ENCODE results near the gene METTL21A.
A peak's percentile ranks its signal among the peaks of the same experiment; 100 is the strongest.

Gene METTL21A

DNA sequence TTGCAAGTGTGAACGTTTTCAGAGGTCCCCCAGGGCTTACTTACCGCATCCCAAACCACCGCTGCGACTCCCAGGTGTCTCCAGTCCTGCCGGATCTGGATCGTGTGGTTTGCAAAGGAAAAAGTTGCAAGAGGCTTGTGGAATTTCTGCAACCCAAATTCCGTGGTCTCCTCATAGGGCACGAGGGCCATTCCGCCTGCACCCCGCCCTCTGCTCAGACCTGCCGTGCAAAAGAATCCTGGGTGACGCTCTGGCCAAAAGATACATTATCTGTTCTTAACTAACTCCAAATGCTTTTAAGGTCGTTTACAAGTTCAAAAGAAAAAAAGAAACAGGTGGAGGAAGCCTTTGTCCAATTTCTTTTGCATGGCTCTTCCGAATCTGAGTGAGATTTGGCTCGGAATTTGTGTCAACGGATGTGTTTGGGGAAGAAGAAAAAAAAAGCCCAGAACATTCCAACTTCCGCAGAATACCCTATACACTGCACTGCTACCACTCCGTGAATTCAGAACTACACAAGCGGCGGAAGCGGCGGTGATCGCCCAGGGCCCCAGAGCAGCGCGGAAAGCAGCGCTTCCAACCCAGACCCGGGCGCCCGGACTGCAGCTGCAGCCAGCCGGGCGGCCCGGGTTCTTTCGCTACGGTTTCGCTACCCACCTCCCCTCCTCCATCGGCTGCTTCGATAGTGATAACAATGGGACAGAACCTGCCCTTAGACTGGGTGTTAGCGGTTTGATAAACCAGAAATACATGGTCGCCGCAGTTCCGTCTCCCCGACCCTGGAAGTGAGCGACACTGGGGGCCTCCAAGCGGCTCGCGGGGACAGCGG is 795 bp downstream of the METTL21A start:
- DNase-seq (ENCODE audit: low read depth in 3 of 3) = peak; percentile 28 to 48 (median 46)

DNA sequence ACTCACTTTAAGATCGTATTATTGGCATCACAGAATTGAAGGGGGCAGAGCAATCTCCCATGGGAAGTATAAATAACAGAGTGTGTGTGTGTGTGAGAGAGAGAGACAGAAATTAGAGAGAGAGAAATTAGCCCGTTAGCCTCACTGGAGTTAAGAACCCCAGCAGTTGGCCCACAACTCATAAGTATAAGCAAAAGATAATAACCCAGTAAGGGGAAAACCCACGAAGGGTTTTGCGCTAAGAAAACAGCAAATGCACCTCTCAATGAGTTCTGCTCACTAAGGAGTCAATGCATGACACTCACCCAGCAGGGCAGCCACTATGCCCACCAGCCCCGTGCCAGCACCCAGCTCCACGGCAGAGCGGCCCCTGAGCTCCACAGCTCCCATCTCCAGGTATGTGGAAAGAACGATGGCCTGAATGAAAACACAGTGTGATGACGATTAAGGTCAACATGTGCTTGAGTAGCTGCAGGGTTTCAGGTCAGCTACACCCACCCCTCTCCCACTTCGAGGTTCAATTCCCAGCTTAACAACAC is 3.6 kb downstream of the METTL21A start:
- DNase-seq (ENCODE audit: low read depth in 3 of 3) = no peak

DNA sequence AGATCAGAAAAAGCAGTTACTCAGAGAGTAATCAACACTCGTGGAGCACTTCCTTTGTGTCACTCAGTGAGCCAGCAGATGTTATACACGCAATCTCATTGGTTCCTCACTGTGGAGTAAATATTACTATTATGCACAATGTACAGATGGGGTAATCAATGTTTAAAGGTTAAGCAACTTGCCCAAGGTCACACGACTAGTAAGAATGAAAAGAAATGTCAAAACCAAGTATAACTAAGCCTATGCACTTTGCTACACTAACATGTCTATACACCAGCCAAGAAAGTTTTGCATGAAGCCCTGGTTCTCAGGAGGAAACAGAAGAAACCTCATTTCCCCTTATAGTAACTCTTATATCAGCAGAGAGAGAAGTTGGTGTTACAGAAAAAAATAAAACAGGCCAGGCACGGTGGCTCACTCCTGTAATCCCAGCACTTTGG is 5.4 kb downstream of the METTL21A start:
- DNase-seq (ENCODE audit: low read depth in 3 of 3) = no peak

DNA sequence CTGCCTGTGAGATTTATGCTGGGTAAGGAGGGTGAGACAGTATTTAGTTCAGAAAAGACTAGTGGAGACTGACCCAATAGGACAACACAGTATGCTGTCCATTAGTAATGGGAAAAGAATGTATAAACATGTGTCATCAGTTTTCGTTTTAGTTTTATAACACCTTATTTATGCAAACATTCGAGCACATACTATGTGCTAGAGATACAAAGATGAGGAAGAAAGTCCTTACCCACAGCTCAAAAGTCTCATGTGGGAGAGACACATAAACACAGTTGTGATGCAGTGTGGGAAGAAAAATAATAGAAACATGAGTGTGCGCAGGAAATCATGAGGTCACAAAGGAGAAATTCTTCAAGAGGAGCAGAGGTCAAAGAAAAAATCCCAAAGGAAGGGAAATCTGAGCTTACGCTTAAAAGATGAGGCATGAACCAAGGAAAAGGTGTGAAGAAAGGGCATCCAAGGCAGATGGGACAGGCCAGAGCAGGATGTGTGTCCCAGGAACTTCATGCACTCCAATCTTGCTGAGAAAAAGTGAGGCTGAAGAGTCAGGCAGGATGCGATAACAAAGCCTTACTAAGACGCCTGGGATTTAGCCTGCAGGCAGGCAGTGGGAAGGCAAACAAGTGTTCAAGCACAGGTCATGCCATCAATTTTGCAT is 8.1 kb downstream of the METTL21A start:
- DNase-seq (ENCODE audit: low read depth in 3 of 3) = no peak

DNA sequence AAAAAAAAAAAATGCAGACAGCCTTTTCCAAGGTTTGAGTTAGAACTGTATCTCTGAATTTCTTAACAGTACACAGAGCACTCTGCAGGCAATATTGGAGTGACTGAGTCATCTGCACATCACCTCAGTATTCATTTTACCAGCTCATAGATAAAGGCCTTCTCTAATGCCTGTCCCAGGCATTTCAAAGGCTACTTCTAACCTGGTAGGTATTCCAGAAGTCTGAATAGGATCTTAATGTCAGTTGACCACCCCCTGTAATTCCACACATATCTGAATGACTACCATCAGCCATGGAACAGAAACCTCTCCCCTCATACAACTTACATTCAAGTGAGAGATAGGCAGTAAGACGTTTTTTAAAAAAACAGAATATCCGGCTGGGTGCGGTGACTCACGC is 9.0 kb downstream of the METTL21A start:
- no peak for DNase-seq (ENCODE audit: low read depth in 3 of 3)

DNA sequence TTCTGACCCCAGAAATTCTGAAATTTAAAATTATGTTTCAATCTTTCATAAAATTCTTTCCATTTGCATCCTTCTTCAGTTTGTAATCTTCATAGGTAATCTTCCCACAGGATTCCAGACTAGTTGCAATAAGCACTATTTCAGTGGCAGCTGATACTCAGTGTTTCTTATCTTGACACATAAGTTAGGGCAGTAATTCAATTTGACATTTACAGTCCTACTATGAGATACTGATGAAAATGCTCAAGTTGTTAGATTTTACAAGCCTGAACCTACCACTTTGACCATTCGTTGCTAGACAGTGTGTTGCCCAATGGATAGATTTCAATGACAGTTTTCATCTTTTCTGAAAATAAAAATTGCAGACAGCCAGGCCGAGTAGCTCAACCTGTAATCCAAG is 10.4 kb downstream of the METTL21A start:
- no peak for DNase-seq (ENCODE audit: low read depth in 3 of 3)

DNA sequence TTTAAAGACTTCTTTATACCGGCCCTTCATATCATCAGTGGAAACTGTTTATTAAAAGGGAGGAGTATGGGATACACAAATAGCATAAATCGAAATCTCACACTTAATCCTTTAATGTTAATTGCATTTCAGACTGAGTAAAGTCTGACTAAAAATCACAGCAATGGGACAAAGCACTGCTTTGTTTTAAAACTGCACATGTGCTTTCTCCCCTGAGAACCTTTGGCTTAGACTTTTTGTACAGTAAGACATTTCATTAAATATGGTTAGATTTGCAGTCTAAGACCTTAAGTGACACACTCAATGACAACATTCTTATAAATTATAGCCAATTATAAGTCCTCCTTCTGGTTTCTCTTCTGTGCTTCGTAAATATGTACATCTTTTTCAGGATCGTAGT is 12.5 kb downstream of the METTL21A start:
- no peak for DNase-seq (ENCODE audit: low read depth in 3 of 3)

DNA sequence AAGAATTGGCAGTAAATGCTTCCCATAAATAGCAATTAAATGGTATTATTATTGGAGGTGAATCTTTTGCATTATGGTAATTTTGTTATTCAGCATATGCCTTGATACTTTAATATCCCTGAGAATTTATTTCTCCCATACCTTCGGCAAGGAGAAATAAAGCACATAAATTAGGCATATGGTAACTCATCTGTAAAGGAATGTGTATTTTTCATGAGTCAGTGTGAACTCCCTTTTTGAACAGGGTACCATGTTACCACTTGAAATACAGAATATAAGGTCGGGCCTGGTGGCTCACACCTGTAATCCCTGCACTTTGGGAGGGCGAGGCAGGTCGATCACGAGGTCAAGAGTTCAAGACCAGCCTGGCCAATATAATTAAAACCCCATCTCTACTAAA is 18.4 kb downstream of the METTL21A start:
- no peak for DNase-seq (ENCODE audit: low read depth in 3 of 3)

DNA sequence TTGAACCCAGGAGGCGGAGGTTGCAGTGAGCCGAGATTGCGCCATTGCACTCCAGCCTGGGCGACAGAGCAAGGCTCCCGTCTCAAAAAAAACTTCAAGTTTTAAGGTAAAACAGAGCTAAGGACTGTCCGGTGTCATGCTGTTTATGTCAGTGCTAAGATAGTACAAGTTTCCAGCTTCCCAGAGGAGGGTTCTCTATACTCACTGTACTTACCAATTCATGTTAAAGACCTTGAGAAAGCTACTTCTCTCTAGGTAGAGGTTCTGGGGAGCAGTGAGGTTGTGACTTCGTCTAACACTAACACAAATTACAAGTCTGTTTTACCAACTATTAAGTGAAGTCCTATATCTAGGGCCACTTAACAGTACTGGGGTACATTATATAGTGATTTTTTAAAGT is 18.8 kb downstream of the METTL21A start:
- DNase-seq (ENCODE audit: low read depth in 3 of 3) = no peak

DNA sequence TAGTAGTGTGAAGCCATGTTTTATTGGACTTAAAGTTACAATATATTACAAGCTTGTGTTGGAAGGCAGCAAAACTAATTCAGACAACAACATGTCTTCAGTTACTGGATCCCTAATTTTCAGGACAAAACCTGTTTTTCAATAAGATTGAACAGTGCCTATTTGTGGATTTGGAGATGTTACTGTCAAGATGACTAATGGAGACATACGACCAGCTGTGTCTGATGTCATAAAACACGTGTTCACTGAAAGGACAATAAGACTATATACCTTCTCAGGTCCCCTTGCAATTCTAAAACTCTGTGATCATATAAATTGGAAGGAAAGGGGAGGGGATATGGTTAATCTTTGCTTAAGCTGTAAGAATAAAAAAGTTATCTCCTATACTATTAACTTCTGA is 21.7 kb downstream of the METTL21A start:
- no peak for DNase-seq (ENCODE audit: low read depth in 3 of 3)

DNA sequence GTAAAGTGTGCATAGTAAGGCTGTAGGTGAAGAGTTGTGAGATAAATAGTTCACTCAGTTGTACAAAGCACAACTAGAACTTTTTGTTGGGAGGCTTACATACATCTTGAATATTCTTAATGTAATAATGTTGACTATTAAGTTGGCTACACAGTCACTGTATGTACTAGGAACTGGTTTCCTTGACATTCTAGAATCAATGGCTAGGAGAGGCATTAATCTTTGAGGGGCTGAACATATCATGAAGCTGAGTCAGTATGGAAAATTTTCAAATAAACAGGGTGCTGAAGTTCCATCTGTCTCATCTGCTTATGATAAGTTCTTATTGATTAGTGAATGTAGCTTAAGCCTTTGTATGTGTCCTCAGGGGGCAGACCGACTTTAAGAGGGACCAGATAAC is 23.4 kb downstream of the METTL21A start:
- DNase-seq (ENCODE audit: low read depth in 3 of 3) = no peak

DNA sequence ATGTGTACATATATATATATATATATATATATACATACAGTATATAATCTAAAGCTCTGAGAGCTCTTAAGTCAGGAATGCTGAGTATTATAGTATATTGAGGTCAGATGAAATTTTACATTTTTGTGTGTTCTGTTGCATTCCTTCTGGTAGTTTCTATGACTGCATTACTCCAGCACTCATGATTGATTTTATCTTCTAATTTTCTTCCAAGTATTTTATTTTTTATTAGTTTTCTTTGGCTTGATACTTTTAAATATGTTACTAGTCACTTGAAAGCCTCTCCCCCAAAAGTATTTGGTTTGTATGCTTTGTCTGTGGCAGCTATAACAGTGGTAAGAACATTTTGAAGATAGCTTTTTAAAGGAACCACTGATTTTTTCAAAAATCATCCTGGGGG is 25.0 kb downstream of the METTL21A start:
- no peak for DNase-seq (ENCODE audit: low read depth in 3 of 3)

DNA sequence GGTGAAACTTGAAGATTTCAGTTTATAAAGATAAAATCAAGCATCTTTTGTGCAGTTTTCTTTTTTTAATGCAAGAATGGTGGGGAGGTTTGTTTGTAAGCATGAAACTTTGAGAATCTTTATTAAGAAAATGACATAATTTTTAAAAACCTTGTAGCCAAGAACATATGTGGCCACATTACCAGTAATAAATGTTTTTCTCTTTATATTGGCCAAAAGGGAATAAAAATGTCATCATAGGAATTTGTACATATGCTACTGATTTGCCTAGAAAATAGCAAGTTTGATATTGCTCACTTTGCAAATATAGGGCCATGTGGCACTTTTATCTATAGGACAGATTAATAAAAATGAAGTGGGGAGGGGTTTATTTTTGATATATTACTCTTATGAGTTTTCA is 25.6 kb downstream of the METTL21A start:
- DNase-seq (ENCODE audit: low read depth in 3 of 3) = no peak

DNA sequence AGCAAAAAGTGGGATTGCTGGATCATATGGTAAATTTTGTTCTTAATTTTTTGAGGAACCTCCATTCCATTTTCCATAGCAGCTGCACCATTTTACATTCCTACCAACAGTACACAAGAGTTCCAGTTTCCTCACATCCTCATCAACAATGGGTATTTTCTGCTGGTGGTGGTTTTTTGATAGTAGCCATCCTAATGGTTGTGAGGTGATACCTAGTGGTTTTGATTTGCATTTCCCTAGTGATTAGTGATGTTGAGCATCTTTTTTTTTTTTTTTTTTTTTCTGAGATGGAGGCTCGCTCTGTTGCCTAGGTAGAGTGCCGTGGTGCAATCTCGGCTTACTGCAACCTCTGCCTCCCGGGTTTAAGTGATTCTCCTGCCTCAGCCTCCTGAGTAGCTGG is 30.5 kb downstream of the METTL21A start:
- DNase-seq (ENCODE audit: low read depth in 3 of 3) = no peak

DNA sequence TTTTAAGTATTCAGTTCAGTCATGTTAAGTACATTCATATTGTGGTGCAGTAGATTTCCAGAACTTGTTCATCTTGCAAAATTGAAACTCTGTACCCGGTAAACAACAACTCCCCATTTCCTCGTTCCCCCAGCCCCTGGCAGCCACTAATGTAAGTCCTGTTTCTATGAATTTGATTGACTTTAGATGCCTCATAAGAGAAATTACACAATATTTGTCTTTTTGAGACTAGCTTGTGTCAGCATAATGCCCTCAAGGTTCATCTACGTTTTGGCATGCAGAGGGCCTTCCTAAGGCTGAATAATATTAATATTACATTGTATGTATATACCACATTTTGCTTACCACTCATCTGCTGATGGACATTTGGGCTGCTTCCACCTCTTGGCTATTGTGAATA is 30.9 kb downstream of the METTL21A start:
- DNase-seq (ENCODE audit: low read depth in 3 of 3) = no peak

DNA sequence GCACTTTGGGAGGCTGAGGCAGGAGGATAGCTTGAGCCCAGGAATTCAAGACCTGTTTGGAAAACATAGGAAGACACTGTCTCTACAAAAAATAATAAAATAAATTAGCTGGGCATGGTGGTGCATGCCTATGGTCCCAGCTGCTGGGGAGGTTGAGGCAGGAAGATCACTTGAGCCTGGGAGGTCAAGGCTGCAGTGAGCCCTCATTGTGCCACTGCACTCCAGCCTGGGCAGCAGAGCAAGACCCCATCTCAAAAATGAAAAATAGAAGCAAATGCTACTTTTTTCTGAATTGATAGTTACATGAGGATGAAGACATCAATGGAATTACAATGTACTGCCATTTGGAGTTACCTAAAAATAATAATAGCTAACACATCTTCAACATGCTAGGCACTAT is 31.9 kb downstream of the METTL21A start:
- no peak for DNase-seq (ENCODE audit: low read depth in 3 of 3)

DNA sequence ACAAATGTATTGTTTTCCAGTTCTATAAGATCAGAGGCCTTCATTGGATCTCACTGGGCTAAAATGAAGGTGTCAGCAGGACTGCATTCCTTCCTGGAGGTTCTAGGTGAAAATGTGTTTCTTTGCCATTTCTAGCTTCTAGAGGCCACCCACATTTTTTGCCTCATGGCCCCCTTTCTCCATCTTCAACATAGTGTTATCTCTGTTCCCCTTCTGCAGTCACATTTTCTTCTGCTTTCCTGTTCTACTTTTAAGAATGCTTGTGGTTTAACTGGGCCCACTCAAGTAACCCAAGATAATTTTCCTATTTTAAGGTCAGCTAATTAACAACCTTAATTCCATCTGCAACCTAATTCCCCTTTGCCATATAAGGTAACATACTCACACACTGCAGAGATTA is 36.1 kb downstream of the METTL21A start:
- no peak for DNase-seq (ENCODE audit: low read depth in 3 of 3)

DNA sequence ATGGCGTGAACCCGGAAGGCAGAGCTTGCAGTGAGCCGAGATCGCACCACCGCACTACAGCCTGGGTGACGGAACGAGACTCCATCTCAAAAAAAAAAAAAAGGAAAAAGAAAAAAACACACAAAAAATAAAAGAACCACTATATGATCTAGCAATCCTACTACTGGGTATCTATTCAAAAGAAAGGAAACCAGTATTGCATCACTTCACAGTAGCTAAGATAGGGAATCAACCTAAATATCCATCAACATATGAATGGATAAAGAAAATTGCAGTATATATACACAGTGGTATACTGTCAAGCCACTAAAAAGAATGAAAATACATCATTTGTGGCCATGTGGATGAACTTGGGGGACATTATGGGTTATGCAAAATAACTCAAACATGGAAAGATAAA is 37.9 kb downstream of the METTL21A start:
- no peak for DNase-seq (ENCODE audit: low read depth in 3 of 3)

DNA sequence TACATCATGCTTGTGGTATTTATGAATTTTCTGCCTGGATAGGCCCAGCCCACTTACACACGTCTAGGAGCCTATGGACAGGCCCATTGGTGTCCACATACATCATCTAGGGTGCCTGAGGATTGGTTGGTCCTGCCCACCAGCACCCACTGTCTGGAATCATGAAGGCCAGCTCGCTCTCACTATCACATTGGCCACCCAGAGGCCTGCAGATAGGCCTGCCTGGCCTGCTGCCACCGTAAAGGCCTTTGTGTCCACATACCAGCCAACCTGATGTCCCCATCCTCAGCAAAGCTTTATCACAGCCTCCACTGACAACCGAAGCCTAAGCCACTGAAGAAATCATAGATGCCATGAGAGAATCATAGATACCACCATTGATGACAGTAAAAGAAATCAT is 40.2 kb downstream of the METTL21A start:
- DNase-seq (ENCODE audit: low read depth in 3 of 3) = no peak

DNA sequence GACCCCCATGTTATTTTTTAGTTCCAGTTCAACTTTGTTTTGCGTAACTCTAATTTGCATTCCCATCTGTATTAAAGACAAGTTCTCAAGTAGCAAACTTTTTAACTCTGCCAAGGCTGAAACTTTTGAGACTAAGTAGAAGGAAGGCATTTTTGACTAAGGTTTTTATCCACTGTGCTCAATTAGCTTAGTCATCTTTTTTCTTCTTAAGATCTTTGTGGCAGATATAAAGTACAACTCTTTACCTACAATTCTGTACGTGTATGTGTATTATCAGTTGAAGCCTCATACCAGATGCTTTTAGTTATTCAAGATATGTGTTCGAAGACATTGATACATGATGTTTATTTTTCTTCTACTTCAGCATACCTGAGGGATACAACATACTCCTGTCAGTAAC is 53.8 kb downstream of the METTL21A start:
- no peak for DNase-seq (ENCODE audit: low read depth in 3 of 3)

DNA sequence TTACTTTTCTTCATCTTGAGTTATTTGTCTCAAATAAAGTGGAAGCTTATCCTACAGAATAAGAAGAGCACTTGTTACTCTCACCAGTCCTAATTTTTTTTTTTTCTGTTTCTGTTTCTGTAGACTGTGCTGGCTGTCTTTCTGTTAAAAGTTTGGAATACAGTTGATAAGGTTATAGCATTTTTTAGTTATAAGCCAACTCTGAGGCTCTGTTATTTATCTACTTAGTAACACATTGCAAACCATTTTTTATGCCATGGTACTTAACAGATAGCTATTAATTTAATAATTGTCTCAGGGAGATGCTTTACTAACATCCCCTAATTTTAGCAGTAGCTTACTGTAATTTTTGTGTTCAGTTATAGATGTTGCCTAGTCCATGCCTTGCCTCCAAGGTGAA is 57.5 kb downstream of the METTL21A start:
- no peak for DNase-seq (ENCODE audit: low read depth in 3 of 3)

DNA sequence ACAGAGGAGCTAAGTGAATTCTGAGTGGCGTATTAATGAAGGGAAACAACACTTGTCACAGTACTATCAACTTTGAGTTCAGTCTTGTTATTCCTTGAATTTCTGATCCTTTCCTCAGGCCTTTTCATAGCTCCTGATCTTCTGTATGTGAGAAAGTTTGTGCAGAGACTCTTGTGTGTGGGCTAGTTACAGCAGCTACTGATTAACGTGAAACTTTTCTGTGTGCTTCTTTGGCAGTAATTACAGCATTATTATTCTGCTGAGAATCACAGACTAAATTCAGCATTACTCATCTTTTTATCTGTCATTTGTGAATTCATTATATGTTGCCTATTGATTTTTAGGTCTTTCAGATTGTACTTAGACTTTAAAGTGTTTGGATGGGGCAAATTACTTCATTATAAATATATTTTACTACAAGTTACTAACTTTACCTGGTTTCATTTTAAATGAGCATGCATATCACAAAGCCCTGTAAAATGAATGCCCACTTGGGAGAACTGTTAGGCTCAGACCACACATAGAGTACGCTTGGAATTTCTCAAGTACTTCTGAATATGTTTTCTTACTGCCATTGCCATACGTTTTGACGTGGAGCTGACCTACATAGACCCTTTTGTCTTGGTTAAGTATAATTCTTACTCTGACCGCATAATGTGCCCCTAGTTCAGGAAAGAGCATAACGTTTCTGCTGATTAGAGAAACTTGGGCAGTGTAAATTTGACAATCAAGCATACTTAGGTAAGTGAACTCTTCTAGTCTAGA is 59.3 kb downstream of the METTL21A start:
- DNase-seq (ENCODE audit: low read depth in 3 of 3) = no peak
